HepG2 (cell line): ENCODE results near the gene ASGR1. TPM values are rescaled to one million over a fixed set of nuclear protein-coding genes. Genes with fewer than 3 reads are reported as not detected.
A peak's percentile ranks its signal among the peaks of the same experiment; 100 is the strongest.

Source experiments
- ATAC-seq: fragments of 200-7000 bp; cut with Tn5 transposase; 3 replicates; pipeline ENCODE4 v1.9.1; 2020; ENCODE audit warnings: mild to moderate bottlenecking, moderate library complexity
- BruUV-seq: library from RNA; stranded (reverse); fragments of 400-500 nt; replicated peaks from 2 replicates; lab custom pipeline; 2021; lab: Mats Ljungman, UMichigan
- CTCF ChIA-PET: fragments of 300-600 bp; formaldehyde crosslinking; extraction: SDS; loops from one replicate; lab custom pipeline; 2021; ENCODE audit warnings: low total read pairs, inconsistent platforms, low intra/inter-chr PET ratio; lab: Yijun Ruan, JAX
- POLR2A ChIA-PET: fragments of 350-600 bp; sonication (Branson Sonifier 250); formaldehyde crosslinking; loops from one replicate; lab custom pipeline; 2020; ENCODE audit warnings: antibody characterized with exemption, inconsistent platforms; lab: Yijun Ruan, JAX
- DNase-seq: peaks from one replicate; pipeline ENCODE4 v3.0.0-alpha.2; 2015; ENCODE audit warnings: low spot score
- FAIRE-seq: peaks from 3 replicates; lab custom pipeline; 2011; peaks lifted over from hg19 to GRCh38; lab: Jason Lieb, UNC
- H2AFZ ChIP-seq: one replicate; pipeline ENCODE4 v1.6.1; 2011; ENCODE audit warnings: low read length, inconsistent platforms
- H3K27ac ChIP-seq: fragments of 300-600 bp; 3 replicates; pipeline ENCODE4 v1.8.0; 2011; ENCODE audit warnings: mixed run types, mild to moderate bottlenecking, mixed read lengths, low read length, inconsistent platforms; ENCODE audit not compliant: insufficient read depth; ENCODE audit errors: extremely low read length
- H3K27me3 ChIP-seq, 2 experiments: fragments of 200-600 bp in 1 of 2; 2 replicates in 1 of 2; 3 replicates in 1 of 2; pipeline versions ENCODE4 v1.6.0 to v1.8.0; 2011; ENCODE audit warnings: low read length in 2 of 2, mild to moderate bottlenecking in 2 of 2, moderate library complexity in 2 of 2, inconsistent platforms in 1 of 2; ENCODE audit not compliant: insufficient read depth in 2 of 2, control insufficient read depth in 1 of 2
- H3K36me3 ChIP-seq, 2 experiments: fragments of 200-600 bp in 1 of 2; replicated peaks in 1 of 2; 2 replicates in 1 of 2; 3 replicates in 1 of 2; pipeline versions ENCODE4 v1.5.1 to v1.8.0; 2011; ENCODE audit warnings: low read length in 2 of 2, inconsistent platforms in 1 of 2; ENCODE audit not compliant: insufficient read depth in 2 of 2, control insufficient read depth in 1 of 2
- H3K4me1 ChIP-seq: 2 replicates; pipeline ENCODE4 v1.5.1; 2012; ENCODE audit warnings: low read length, inconsistent platforms; ENCODE audit not compliant: insufficient read depth
- H3K4me2 ChIP-seq: 2 replicates; pipeline ENCODE4 v1.6.0; 2011; ENCODE audit warnings: low read depth, low read length, inconsistent platforms
- H3K4me3 ChIP-seq, 3 experiments: fragments of 200-600 bp in 1 of 3; sonication (generic), shearing (Covaris generic) in 1 of 3; replicated peaks in 1 of 3; 2 replicates each; pipeline ENCODE4 v1.5.1; 2011 to 2016; ENCODE audit warnings: low read length in 3 of 3, inconsistent platforms in 2 of 3, low read depth in 2 of 3, mild to moderate bottlenecking in 2 of 3, control low read depth in 1 of 3, mixed read lengths in 1 of 3; ENCODE audit not compliant: insufficient read depth in 1 of 3
- H3K79me2 ChIP-seq: one replicate; pipeline ENCODE4 v1.6.1; 2011; ENCODE audit warnings: low read length, inconsistent platforms; ENCODE audit not compliant: insufficient read depth
- H3K9ac ChIP-seq: 2 replicates; pipeline ENCODE4 v1.6.0; 2011; ENCODE audit warnings: mild to moderate bottlenecking, low read depth, low read length, inconsistent platforms; ENCODE audit not compliant: insufficient read depth
- H3K9me3 ChIP-seq: 2 replicates; pipeline ENCODE4 v1.5.1; 2012; ENCODE audit warnings: mild to moderate bottlenecking, low read length
- H4K20me1 ChIP-seq: 2 replicates; pipeline ENCODE4 v1.6.0; 2011; ENCODE audit warnings: inconsistent platforms, mild to moderate bottlenecking, low read length, moderate library complexity; ENCODE audit not compliant: insufficient read depth
- ATF7-NPFF ChIP-seq: sonication (generic); formaldehyde crosslinking; IDR thresholded peaks from 2 replicates; pipeline ENCODE4 v1.8.1; 2023; ENCODE audit warnings: mild to moderate bottlenecking, low read depth, missing genetic modification reagents, moderate library complexity
- BRCA1 ChIP-seq: sonication (generic); formaldehyde crosslinking; IDR thresholded peaks from 2 replicates; pipeline ENCODE4 v1.4.0; 2020; ENCODE audit warnings: missing genetic modification reagents
- CEBPG ChIP-seq: IDR thresholded peaks from 2 replicates; pipeline ENCODE4 v1.6.1; 2016
- DMAP1 ChIP-seq: IDR thresholded peaks from 2 replicates; pipeline ENCODE4 v1.6.1; 2016
- KAT7 ChIP-seq: IDR thresholded peaks from 2 replicates; pipeline ENCODE4 v1.6.1; 2018; ENCODE audit warnings: borderline replicate concordance, missing compliant biosample characterization
- KLF13 ChIP-seq: sonication (generic); formaldehyde crosslinking; IDR thresholded peaks from 2 replicates; pipeline ENCODE4 v1.4.0; 2020; ENCODE audit warnings: mild to moderate bottlenecking, missing genetic modification reagents
- POGZ ChIP-seq: sonication (generic); formaldehyde crosslinking; IDR thresholded peaks from 2 replicates; pipeline ENCODE4 v1.4.0; 2020; ENCODE audit warnings: mild to moderate bottlenecking, missing genetic modification reagents
- ZMYM2 ChIP-seq: sonication (generic); formaldehyde crosslinking; IDR thresholded peaks from 2 replicates; pipeline ENCODE4 v1.8.0; 2022; ENCODE audit warnings: mild to moderate bottlenecking, missing genetic modification reagents
- ZNF263 ChIP-seq: sonication (generic); formaldehyde crosslinking; IDR thresholded peaks from 2 replicates; pipeline ENCODE4 v1.4.0; 2020; ENCODE audit warnings: missing genetic modification reagents
- ZNF33B ChIP-seq: sonication (generic); formaldehyde crosslinking; IDR thresholded peaks from 2 replicates; pipeline ENCODE4 v1.5.1; 2020; ENCODE audit warnings: mild to moderate bottlenecking, missing genetic modification reagents
- ZNF543 ChIP-seq: sonication (generic); formaldehyde crosslinking; IDR thresholded peaks from 2 replicates; pipeline ENCODE4 v1.4.0; 2020; ENCODE audit warnings: mild to moderate bottlenecking, missing genetic modification reagents
- ZNF629 ChIP-seq: sonication (generic); formaldehyde crosslinking; conservative IDR thresholded peaks from 2 replicates; pipeline ENCODE4 v1.5.0; 2020; ENCODE audit warnings: missing genetic modification reagents
- ZNF691 ChIP-seq: sonication (generic); formaldehyde crosslinking; IDR thresholded peaks from 2 replicates; pipeline ENCODE4 v1.4.0; 2020; ENCODE audit warnings: missing genetic modification reagents, low read depth, mild to moderate bottlenecking, borderline replicate concordance
- ZSCAN21 ChIP-seq: sonication (generic); formaldehyde crosslinking; IDR thresholded peaks from 2 replicates; pipeline ENCODE4 v1.8.0; 2022; ENCODE audit warnings: mild to moderate bottlenecking, missing genetic modification reagents, moderate library complexity, borderline replicate concordance
- ZSCAN9 ChIP-seq: IDR thresholded peaks from 2 replicates; pipeline ENCODE4 v1.6.1; 2016; ENCODE audit warnings: borderline replicate concordance
- WGBS: methylation state at CpG from one replicate; pipeline ENCODE4 v1.1.6; 2017; ENCODE audit warnings: low lambda C conversion rate; 5-methylcytosine and 5-hydroxymethylcytosine counted together
- in situ Hi-C: cut with HindIII; loops from 2 replicates; pipeline ENCODE4 v1.10.0; 2017; ENCODE audit warnings: low pct_unique_long_range_greater_than_20kb; ENCODE audit not compliant: extremely low pct_ligation_motif_present
- intact Hi-C: fragments of 100-400 bp; cut with micrococcal nuclease; formaldehyde crosslinking; loops from one replicate; pipeline ENCODE4 v1.10.0; 2022; ENCODE audit not compliant: unreplicated experiment
- polyA plus RNA-seq, 8 experiments: library from polyadenylated mRNA; depleted of rRNA in 3 of 8; stranded (reverse) in 7 of 8; unstranded in 1 of 8; fragments of >200 nt; fragmentation: Illumina TruSeq in 4 of 8; extraction: Trizol in 4 of 8; gene quantifications; 2 replicates each; pipeline versions ENCODE4 v1.2.1 to v1.2.3, GENCODE V29; 2011 to 2016; ENCODE audit warnings: low read depth in 4 of 8, missing spikeins in 1 of 8, mixed read lengths in 1 of 8; ENCODE audit not compliant: insufficient read depth in 1 of 8
- total RNA-seq, 5 experiments: library from RNA; depleted of rRNA; stranded (reverse); fragments of >200 nt; fragmentation: Illumina TruSeq; extraction: Trizol; gene quantifications; 2 replicates each; pipeline ENCODE4 v1.2.3, GENCODE V29; 2016; ENCODE audit warnings: low read depth in 1 of 5
- TF ChIP-seq, protein P1 (sequence below): sonication (generic); formaldehyde crosslinking; IDR thresholded peaks from 2 replicates; pipeline ENCODE4 v1.5.0; 2020; ENCODE audit warnings: missing genetic modification reagents, mild to moderate bottlenecking, borderline replicate concordance
- TF ChIP-seq, protein P2 (sequence below): fragments of 450-650 bp; IDR thresholded peaks from 2 replicates; pipeline ENCODE4 v1.6.1; 2017
- TF ChIP-seq, protein P3 (sequence below): sonication (generic); formaldehyde crosslinking; IDR thresholded peaks from 2 replicates; pipeline ENCODE4 v1.5.1; 2020; ENCODE audit warnings: missing genetic modification reagents, mild to moderate bottlenecking, borderline replicate concordance

Gene ASGR1
- total and polyA plus RNA-seq, 2 of the 13 experiments (the other 11 are each of a cell fraction or from before 2014, with no cell fraction given), result 353 to 796 TPM

DNA sequence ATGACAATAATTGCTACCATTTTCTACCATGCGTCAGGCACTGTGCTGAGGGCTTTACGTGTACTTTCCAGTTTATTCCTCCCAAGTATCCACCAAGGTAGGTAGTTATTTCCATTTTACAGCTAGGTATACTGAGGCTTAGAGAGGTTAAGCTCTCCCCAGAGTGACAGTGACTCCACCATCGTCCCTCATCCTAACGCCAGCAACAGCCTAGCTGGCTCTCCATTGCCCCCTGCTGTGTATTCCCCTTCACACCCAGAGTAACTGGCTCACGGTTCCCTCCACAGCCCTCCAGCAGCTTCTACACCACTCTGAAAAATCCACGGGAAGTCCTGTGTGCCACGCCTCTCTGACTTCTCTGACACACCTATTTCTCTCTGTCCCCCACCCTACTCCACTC is 7.1 kb upstream of the ASGR1 start (continued):
- TF ChIP-seq POGZ (no peak), ZNF263 (CRISPR knock-in tag) (peak; percentile 79), ZSCAN9 (CRISPR knock-in tag) (no peak), CEBPG (CRISPR knock-in tag) (no peak), ZNF33B (CRISPR knock-in tag) (no peak)

GRCh38 chr17:7184647-7185046 is 5.5 kb upstream of the ASGR1 start:
- Histone ChIP-seq H3K27me3 (no peaks in the 10 kb centered on the region), H3K9me3 (no peaks in the 10 kb centered on the region), H3K4me2 (peak overlapping the region; percentile 75), H3K4me1 (peaks cover 68% of the 10 kb centered on the region), H3K79me2 (no peaks in the 10 kb centered on the region), H2AFZ (no peak overlapping the region), H3K27ac (peak overlapping the region; percentile 60), H3K4me3 (peak overlapping the region in 2 of 3 experiments; percentile 14 to 64; a peak in 3 of 6 replicates), H4K20me1 (no peaks in the 10 kb centered on the region), H3K9ac (no peak overlapping the region), H3K36me3 (no peaks in the 10 kb centered on the region)
- ATAC-seq (no peak), FAIRE-seq (no peak), DNase-seq (no peak)
- in situ Hi-C loops, result no loop called here
- 39% methylated on average over 5 of the region's 6 CpGs for WGBS
- TF ChIP-seq, protein P1, sequence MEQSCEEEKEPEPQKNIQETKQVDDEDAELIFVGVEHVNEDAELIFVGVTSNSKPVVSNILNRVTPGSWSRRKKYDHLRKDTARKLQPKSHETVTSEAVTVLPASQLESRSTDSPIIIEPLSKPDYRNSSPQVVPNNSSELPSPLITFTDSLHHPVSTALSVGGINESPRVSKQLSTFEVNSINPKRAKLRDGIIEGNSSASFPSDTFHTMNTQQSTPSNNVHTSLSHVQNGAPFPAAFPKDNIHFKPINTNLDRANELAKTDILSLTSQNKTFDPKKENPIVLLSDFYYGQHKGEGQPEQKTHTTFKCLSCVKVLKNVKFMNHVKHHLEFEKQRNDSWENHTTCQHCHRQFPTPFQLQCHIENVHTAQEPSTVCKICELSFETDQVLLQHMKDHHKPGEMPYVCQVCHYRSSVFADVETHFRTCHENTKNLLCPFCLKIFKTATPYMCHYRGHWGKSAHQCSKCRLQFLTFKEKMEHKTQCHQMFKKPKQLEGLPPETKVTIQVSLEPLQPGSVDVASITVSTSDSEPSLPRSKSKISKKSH (CRISPR knock-in tag), result no peak
- TF ChIP-seq ZNF691 (peak; percentile 98), ZNF543 (CRISPR knock-in tag) (0 out of 2 replicates have a peak, but pooled peaks have one; percentile 15), KLF13 (CRISPR knock-in tag) (no peak), ZSCAN21 (CRISPR knock-in tag) (0 out of 2 replicates have a peak, but pooled peaks have one; percentile 12), ZMYM2 (CRISPR knock-in tag) (0 out of 2 replicates have a peak, but pooled peaks have one; percentile 2), ZNF629 (CRISPR knock-in tag) (peak; percentile 95), ATF7-NPFF (CRISPR knock-in tag) (peak; percentile 12; the same call in 1 of the 2 replicates), KAT7 (CRISPR knock-in tag) (0 out of 2 replicates have a peak, but pooled peaks have one; percentile 12), DMAP1 (peak; percentile 3; the same call in 1 of the 2 replicates), BRCA1 (CRISPR knock-in tag) (0 out of 2 replicates have a peak, but pooled peaks have one; percentile 25)
- TF ChIP-seq, protein P2, sequence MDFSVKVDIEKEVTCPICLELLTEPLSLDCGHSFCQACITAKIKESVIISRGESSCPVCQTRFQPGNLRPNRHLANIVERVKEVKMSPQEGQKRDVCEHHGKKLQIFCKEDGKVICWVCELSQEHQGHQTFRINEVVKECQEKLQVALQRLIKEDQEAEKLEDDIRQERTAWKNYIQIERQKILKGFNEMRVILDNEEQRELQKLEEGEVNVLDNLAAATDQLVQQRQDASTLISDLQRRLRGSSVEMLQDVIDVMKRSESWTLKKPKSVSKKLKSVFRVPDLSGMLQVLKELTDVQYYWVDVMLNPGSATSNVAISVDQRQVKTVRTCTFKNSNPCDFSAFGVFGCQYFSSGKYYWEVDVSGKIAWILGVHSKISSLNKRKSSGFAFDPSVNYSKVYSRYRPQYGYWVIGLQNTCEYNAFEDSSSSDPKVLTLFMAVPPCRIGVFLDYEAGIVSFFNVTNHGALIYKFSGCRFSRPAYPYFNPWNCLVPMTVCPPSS, result no peak
- TF ChIP-seq, protein P3, sequence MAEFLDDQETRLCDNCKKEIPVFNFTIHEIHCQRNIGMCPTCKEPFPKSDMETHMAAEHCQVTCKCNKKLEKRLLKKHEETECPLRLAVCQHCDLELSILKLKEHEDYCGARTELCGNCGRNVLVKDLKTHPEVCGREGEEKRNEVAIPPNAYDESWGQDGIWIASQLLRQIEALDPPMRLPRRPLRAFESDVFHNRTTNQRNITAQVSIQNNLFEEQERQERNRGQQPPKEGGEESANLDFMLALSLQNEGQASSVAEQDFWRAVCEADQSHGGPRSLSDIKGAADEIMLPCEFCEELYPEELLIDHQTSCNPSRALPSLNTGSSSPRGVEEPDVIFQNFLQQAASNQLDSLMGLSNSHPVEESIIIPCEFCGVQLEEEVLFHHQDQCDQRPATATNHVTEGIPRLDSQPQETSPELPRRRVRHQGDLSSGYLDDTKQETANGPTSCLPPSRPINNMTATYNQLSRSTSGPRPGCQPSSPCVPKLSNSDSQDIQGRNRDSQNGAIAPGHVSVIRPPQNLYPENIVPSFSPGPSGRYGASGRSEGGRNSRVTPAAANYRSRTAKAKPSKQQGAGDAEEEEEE (CRISPR knock-in tag), result no peak
- CTCF ChIA-PET, result no interaction called here
- BruUV-seq, result no TSS peak
- intact Hi-C loops, result no loop called here
- POLR2A ChIA-PET, result interaction anchor here (0.8 to 4.0 kb wide), 16 partner anchors 9 to 989 kb away, joined by 3 to 24 read pairs (median 5); partner anchors contain the start of genes ACADVL, ASGR2, DLG4 and GABARAP
